ENCODE data around the gene GCSH. TPM values are rescaled to one million over a fixed set of nuclear protein-coding genes. Genes with fewer than 3 reads are reported as not detected.
"Not testable (repeated sequence)": the region's sequence is repeated elsewhere in the genome, so short reads cannot be mapped to it uniquely, and the experiment has no call there.

GCSH gene
- polyA plus RNA-seq, 12 donors: 40.2 to 79.5 (median 65.9) TPM; not detected in 1

DNA sequence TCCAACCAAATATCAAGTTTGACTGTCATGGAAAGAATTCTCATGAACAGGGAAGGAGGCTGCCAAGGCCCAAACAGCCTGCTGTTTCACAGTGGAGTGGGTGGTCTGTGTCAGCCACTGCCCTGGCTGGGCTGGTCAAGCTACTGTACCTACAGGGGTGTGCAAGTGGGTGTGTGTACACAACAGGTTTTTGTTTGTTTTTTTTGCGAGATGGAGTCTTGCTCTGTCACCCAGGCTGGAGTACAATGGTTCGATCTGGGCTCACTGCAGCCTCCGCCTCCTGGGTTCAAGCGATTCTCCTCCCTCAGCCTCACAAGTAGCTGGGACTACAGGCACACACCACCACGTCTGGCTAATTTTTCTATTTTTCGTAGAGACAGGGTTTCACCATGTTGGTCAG lies 13.1 kb upstream of the GCSH start:
- not testable (repeated sequence) for DNase-seq

DNA sequence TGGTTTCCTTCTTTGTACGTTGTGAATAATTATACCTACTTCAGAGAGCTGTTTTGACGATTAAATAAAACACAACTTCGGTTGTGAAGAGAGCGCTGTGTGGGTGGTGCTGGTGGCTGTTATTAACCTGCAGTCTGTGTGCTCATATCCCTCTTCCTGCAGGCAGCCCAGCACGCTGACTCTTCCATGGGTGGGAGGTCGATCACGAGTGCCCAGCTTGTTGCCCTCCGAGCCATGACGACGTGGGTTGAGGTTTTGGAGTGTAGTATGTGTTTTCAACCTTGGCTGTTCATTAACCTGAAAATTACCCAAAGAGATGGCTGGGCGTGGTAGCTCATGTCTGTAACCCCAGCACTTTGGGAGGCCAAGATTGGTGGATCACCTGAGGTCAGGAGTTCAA lies 11.3 kb upstream of the GCSH start:
- DNase-seq: no peak

DNA sequence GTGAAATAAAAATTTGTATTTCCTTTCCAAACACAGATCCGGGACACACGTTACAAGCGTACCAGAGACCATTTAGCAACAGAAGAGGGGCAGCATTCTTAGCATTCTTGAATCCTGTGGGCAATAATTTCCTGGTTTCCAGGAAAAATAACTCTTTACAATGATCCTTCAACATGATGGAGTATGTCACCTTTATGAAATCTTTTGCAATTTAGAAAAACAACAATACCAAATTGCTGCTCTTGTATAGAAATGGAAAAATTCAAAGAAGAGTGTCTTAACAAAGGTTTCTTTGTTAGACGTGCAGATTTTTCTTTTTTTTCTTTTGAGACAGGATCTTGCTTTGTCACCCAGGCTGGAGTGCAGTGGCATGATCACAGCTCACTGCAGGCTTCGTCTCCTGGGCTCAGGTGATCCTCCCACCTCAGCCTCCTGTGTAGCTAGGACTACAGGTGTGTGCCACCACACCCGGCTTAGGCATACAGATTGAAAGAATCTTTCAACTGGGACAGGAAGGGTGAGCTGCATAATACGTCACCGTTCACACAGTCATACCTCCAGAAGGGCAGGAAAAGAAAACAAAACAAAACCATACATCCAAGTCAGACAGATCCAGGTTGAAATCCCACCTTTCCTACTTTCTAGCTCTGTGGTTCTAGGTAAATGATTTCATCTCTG lies 10.8 kb upstream of the GCSH start:
- no peak for DNase-seq

DNA sequence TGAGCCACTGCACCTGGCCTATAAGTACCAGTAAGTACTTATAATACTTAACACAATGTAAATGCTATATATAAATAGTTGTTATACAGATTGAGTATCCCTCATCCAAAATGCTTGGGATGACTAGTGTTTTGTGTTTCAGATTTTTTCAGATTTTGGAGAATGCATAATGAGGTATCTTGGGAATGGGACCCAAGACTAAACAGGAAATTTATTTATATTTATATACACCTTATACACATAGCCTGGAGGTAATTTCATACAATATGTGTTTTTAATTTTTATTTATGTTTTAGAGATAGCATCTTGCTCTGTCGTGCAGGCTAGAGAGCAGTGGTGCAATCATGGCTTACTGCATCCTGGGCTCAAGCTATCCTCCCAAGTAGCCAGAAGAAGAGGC lies 9.8 kb upstream of the GCSH start:
- DNase-seq: no peak

DNA sequence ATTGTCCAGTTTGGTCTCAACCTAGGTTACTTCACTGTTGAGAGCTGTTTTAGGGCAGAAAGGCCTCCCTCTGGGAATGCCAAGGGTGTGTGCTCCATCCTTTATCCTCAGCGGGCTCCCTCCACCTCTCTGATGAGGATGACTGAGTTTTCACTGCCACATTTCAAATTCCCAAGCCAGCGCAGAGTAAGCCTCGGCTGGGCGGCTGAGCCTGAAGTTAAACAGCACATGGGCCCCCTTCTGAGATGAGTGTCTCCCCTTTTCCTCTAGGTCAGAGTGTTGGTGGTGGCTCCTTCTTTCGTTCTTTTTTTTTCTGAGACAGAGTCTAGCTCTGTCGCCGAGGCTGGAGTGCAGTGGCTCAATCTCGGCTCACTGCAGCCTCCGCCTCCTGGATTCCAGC lies 5.5 kb upstream of the GCSH start:
- no peak for DNase-seq

DNA sequence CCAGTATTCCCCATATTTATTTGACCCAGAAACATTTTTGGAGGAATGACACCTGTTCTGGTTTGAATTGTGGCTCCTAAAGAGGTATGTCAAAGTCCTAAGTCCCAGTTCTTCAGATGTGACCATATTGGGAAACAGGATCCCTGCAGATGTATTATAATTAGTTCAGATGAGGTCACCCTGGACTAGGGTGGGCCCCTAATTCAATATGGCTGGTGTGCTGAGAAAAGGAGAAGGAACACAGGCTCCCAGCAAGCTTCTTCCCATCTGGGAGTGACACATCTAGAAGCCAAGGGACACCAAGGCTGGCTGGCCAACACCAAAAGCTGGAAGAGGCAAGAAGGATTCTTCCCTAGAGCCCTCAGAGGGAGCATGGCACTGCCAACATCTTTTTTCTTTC lies 3.8 kb upstream of the GCSH start:
- no peak for DNase-seq

DNA sequence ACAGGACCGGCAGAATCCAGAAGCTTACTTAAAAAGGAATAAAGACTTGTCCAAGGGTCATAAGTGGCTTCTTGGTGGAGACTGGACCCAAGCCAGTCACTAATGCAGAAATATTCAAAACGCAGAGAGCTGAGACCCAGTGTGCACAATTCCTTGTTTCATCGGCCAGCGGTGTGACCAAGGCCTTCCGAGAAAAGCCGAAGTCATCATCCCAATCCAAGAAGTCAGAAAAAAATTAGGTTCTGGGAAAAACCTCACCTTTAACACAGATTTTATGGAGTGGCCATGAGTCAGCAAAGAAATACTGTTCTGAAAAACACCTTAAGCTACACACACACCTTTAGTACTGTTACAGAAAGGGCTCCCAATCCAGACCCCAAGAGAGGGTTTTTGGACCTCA lies 1.0 kb upstream of the GCSH start:
- DNase-seq: no peak

DNA sequence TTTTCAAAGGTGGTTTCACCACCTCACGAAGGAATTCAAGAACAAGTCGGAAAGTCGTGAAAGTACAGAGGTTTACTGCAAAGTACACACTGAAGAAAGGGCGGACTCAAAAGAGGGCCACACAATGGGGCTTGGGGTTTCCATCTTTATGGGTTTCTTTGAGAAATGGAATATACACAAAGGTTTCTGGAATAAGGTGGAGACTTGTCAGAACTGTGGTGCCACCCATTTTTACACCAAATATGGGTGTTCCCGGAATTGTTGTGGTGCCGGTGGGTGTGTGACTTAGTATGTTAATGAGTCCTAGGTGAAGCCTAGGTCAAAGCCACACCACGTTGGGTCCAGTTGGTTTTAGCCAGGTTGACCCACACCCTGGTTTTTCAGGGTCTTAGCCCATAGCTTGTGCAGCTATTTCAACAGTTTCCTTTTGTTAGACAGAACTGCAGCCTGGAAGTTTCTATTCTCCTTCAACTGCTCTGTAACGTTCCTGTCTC lies 567 bp upstream of the GCSH start:
- no peak for DNase-seq

DNA sequence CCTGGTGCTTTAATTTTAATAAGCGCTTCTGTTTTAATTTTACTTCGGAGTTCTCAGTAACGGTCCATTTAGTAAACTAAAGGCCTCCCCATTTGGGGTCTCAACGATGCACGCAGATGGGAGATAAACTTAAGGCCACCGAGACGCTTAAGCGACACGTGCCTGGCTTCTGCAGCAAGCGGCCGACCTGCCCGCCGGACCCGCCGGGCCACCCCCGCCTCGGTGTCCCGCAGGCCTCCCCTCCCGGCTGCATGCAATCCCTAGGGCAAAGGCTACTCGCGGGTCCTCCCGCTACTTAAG lies 592 bp downstream of the GCSH start:
- peak; percentile 32 for DNase-seq

DNA sequence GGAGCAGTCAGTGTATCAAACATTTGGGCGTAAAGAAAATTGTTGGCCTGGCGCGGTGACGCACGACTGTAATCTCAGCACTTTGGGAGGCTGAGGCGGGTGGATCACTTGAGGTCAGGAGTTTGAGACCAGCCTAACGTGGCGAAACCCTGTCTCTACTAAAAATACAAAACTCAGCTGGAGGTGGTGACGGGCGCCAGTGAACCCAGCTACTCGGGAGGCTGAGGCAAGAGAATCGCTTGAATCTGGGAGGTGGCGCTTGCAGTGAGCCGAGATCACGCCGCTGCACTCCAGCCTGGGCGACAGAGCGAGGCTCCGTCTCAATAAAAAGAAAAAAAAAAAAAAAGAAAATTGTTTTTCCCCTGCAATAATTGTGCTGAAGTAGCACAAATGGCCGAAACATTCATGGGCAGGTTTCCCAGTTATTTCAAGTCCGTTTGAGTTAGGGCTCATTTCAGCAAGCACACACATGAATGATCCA lies 1.4 kb downstream of the GCSH start:
- DNase-seq: peak; percentile 45

DNA sequence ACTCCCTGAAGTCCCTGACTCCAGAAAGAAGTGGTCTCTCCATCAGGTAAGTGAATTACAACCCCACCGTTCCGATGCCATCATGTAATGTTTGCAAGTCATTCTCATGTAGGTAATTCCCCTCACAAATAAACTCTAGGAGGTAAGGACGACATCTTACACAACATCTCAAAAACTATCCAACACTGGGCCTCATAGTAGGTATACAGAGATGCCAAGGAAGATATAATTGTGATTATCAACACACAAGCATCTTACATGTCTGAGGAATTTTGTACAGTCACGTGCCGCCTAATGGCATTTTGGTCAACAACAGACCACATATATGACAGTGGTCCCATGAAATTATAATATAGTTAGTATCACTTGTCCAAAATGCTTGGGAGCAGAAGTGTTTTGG lies 7.4 kb downstream of the GCSH start:
- DNase-seq: no peak

DNA sequence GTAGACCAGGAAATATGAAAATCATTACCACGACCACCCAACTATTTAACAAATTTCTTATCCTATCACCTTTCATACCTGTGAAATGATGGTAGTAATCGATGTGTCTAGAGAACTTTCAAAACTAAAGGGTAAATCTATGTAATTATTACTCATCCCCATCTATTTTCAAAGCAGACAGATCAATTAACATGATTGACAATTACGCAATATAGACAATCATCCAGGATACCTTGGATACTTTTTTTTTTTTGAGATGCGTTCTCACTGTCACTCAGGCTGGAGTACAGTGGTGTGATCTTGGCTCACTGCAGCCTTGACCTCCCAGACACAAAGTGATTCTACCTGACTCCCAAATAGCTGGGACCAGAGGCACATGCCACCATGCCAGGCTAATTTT lies 15.2 kb downstream of the GCSH start:
- no peak for DNase-seq

DNA sequence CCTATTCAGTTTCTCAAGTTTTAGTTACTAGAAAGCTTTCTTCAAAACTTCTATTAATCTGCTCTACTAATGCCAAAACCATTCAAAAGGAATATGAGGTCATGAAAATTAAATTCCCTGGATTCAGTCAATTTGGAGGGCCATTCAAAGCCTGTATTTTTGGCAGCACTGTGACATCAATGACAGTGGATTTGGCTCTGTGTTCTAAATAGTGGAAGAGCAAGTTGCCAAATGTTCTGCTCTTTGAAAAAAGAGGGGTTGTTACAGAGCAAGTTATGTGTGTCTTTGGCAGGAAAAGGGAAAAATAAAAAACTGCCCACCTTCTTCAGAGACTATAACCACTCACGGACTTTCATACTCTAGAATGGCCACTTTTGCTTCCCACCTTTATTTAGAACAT lies 16.0 kb downstream of the GCSH start:
- no peak for DNase-seq

DNA sequence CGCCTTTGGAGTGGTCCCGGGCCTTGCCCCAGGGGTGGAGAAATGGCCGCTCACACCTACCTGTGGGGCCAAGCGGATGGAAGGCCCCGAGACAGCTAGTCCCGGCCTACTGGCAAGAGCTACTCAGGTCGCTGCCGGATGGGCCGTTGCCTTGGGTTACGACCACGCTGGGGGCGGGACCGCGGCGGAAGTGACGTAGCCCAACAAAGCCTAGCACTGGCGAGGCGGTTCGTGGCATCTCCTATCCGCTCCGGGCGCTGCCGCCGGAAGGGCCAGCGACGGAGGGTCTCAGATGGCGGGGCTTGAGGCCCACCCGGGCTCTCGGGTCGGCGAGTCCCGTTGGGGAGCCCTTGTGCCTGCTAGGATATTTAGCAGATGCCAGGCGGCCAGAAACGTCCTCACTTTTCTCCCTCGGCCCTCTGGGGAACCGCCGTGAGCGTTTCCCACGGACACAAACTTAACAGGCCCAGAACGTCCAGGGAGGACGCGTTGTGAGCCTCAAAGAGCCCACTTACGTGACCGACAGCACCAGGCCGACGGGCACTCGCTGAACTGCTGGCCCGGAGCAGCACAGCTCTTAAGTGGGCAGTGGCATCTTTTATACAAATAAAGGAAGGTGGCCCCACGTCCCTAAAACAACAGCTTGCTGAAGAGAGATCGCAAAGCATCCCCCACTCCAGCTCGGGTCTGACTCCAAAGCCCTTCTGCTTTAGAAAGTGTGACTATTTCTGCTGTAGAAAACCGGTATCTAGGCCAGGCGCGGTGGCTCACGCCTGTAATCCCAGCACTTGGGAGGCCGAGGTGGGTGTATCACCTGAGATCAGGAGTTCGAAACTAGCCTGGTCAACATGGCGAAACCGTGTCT lies 18.9 kb downstream of the GCSH start, which contains the start of gene C16orf46:
Gene C16orf46, minus strand, starts transcription at position 163 of the 865 bp plus-strand sequence. CDS start 13,283 bp downstream, outside the sequence.
- DNase-seq: peak; percentile 98

DNA sequence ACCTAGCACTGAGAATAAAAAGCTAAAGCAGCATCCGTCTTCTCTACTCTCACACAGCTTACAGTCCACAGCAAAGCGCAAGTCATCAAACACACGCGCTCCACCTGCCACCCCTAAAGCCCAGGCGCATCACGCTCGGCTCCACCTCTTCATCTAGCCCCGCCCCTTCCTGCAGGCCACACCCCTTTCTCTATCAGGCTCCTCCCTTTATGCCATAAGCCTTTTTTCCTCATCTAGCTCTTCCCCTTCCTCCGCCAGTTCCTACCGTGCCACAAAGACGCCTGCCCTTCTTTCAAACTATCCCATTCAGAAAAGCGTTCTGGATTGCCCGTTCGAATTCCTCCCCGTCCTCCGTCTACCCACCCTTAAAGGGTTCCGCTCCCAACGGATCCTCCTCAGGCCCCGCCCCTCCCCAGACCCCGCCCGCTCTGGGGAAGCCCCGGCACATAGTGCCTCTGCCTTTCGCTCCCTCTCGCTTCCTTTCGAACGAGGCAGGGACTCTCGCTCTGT lies 19.6 kb downstream of the GCSH start:
- no peak for DNase-seq

DNA sequence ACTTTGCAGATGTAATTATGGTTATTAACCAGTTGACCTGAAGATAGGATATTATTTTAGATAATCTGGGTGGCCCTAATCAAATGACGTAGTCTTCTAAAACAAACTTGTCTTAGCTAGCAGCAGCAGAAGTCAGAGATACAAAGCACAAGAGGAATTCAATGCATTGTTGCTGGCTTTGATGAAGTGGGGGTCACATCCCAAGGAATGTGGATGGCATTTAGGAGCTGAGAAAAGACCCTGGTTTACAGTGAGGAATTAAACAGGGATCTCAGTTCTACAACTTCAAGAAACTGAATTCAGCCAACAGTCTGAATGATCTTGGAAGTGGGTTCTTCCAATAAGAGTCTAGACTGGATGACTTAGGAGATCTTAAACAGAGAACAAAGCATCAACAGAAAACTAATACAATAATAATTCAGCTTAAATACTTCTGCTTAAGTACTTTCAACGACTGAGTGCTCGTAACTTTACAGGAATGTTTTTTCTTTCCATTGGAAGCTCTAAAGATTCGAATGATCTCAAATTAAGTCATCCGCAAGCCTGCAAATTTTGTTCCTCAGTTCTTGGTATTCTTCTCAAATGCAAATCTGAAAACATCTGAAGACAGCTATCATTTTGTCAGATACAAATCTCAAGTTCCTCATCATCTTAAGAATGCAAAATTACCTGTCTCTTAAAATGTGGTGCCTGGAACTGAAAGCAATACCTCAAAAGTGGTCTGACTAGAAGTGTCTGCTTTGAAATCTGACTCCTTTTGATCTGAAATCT lies 22.4 kb downstream of the GCSH start:
- DNase-seq: no peak

DNA sequence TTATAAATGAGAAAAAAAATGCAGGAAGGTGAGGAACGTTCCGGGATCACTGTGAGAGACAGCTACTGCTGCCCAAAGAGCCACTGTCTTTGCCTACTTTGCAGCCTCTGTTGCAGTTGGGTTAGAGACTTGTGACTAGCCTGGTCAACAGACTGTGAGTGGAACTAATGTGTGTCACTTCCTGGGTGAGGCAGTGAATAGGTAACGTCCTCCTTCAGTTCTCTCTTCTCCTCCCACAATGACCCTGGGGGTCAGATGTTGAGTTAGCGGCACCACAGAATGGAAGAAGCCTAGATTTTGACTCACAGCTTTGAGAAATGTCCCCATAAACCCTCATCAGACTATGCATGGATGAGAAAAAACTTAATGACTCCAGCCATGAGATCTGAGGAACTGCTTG lies 24.4 kb downstream of the GCSH start:
- no peak for DNase-seq

DNA sequence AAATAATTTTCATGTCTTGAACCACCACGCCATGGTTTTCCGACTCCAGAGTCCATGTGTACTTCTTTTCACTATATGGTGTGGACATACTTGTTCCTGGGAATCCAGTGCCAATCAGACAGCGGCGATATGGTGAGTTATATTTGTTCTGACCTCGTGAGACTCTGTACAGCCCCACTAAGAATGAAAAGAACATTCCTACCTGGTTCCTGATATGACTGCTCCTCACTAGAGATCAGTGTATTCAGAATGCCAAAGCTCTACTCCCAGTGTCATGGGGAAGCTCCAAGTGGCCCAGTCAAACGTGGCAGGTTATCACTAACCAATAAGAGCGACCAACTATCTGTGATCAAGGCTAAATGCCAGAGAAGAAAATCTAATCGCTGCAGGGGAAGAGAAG lies 25.2 kb downstream of the GCSH start:
- no peak for DNase-seq

DNA sequence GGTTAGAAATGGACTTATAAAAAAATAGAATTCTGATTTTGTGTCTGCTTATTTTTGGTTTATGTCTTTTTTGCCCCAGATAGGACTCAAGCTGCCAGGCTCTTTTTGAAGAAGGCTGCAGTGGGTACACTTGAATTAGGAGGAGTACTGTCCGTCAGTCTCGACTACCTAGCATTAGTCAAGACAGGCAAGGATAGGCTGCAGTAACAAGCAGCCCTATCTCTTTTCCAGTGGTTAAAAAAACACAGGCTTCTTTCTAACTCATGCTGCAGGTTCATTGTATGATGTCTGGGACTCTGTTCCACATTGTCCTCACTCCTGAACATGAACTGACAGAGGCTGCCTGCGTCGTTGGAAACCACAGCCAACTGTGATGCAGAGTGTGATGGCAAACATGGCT lies 27.1 kb downstream of the GCSH start:
- no peak for DNase-seq

DNA sequence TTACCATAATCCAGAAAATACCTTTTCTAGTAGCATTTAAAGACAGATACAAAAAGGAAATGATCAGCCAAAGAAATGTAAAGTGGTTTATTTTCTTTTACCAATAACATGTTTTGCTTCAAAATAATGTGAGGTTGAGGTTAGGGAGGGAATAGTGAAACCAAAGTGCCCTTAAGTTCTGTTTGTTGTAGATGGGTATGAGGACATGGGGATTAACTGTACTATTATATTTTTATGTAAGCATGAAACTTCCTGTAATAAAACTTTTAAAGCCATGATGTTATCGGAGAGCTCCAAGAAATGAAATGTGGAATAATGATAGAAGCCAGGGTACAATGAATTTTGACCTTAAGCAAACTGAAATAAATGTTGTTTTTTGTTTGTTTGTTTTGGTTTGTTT lies 29.0 kb downstream of the GCSH start:
- no peak for DNase-seq

DNA sequence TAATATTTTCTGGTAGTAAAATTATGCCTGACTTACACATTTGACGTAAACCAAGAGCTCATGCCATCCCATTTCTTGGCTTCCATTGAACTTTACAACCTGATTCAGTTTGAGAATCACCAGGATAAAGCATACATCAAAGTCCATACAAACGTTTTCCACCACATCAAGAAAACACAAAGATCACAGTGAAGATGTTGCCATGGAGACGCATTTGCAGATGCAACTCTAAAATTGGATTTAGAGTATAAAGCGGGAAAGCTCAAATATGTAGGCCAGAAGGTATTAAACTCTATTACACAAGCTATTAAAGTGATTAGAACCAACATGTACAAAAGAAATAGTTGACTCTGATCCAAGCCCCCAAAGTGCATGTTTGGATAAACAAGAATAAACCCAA lies 29.5 kb downstream of the GCSH start:
- no peak for DNase-seq

Measured in muscle of arm (tissue), 12 donors.